WTC11 (cell line): ENCODE measurements around the gene UGT1A7. TPM values are rescaled to one million over a fixed set of nuclear protein-coding genes. Genes with fewer than 3 reads are reported as not detected.

ENCODE experiments used
- ATAC-seq: fragments of 200-7000 bp; cut with Tn5 transposase; 2 replicates; pipeline ENCODE4 v1.10.0; 2021; ENCODE audit warnings: mild to moderate bottlenecking, moderate library complexity
- CTCF ChIA-PET: fragments of 300-600 bp; sonication (Branson Sonifier 250); formaldehyde crosslinking; loops from one replicate; lab custom pipeline; 2021; ENCODE audit warnings: antibody characterized with exemption; lab: Charles Lee
- POLR2A ChIA-PET: fragments of 350-600 bp; sonication (Branson Sonifier 250); formaldehyde crosslinking; loops from one replicate; lab custom pipeline; 2021; ENCODE audit warnings: antibody characterized with exemption; lab: Charles Lee
- DNase-seq: peaks from one replicate; pipeline ENCODE4 v3.0.0; 2021; ENCODE audit warnings: low spot score
- H3K27ac Mint-ChIP-seq: 2 replicates; pipeline ENCODE4 v1.8.0; 2021; ENCODE audit warnings: mixed read lengths
- H3K27me3 Mint-ChIP-seq: 2 replicates; pipeline ENCODE4 v1.8.0; 2021; ENCODE audit warnings: low read depth, mild to moderate bottlenecking, moderate library complexity, mixed read lengths
- H3K36me3 Mint-ChIP-seq: 2 replicates; pipeline ENCODE4 v1.8.0; 2021; ENCODE audit warnings: mixed read lengths
- H3K4me1 Mint-ChIP-seq: 2 replicates; pipeline ENCODE4 v1.8.0; 2022; ENCODE audit warnings: mixed read lengths
- H3K4me3 Mint-ChIP-seq: 2 replicates; pipeline ENCODE4 v1.8.0; 2021; ENCODE audit warnings: mild to moderate bottlenecking, moderate library complexity, mixed read lengths
- H3K9me3 Mint-ChIP-seq: 2 replicates; pipeline ENCODE4 v1.8.0; 2021; ENCODE audit warnings: mixed read lengths
- CBFB ChIP-seq: sonication (generic); formaldehyde crosslinking; IDR thresholded peaks from 2 replicates; pipeline ENCODE4 v1.8.1; 2022; ENCODE audit warnings: mild to moderate bottlenecking, low read depth, missing genetic modification reagents
- ERG ChIP-seq: fragments of 250-450 bp; sonication (Bioruptor Pico); IDR thresholded peaks from 2 replicates; pipeline ENCODE4 v1.8.0; 2021; ENCODE audit warnings: mild to moderate bottlenecking
- GABPB1 ChIP-seq: sonication (generic); formaldehyde crosslinking; IDR thresholded peaks from 2 replicates; pipeline ENCODE4 v1.8.1; 2023; ENCODE audit warnings: mild to moderate bottlenecking, missing genetic modification reagents
- NFYB ChIP-seq: sonication (generic); formaldehyde crosslinking; conservative IDR thresholded peaks from 2 replicates; pipeline ENCODE4 v1.8.0; 2022; ENCODE audit warnings: low read depth, missing genetic modification reagents
- NR3C1 ChIP-seq: sonication (generic); formaldehyde crosslinking; conservative IDR thresholded peaks from 2 replicates; pipeline ENCODE4 v1.8.1; 2023; ENCODE audit warnings: low read depth, mild to moderate bottlenecking, missing genetic modification reagents
- OVOL2 ChIP-seq: fragments of 250-450 bp; sonication (Bioruptor Pico); IDR thresholded peaks from 2 replicates; pipeline ENCODE4 v1.9.0; 2021; ENCODE audit warnings: mild to moderate bottlenecking, borderline replicate concordance
- PRRX2 ChIP-seq: fragments of 250-450 bp; sonication (Bioruptor Pico); IDR thresholded peaks from 2 replicates; pipeline ENCODE4 v1.8.0; 2021; ENCODE audit warnings: mild to moderate bottlenecking
- RELA ChIP-seq: sonication (generic); formaldehyde crosslinking; IDR thresholded peaks from 2 replicates; pipeline ENCODE4 v1.8.1; 2022; ENCODE audit warnings: missing genetic modification reagents, mild to moderate bottlenecking, borderline replicate concordance
- SMAD3 ChIP-seq: sonication (generic); formaldehyde crosslinking; IDR thresholded peaks from 2 replicates; pipeline ENCODE4 v1.8.0; 2022; ENCODE audit warnings: missing genetic modification reagents, mild to moderate bottlenecking, borderline replicate concordance
- SOX15 ChIP-seq: fragments of 250-450 bp; sonication (Bioruptor Pico); IDR thresholded peaks from 2 replicates; pipeline ENCODE4 v1.9.0; 2021; ENCODE audit warnings: mild to moderate bottlenecking
- ZBTB21 ChIP-seq: sonication (generic); formaldehyde crosslinking; IDR thresholded peaks from 2 replicates; pipeline ENCODE4 v1.8.1; 2023; ENCODE audit warnings: mild to moderate bottlenecking, missing genetic modification reagents, borderline replicate concordance
- ZBTB43 ChIP-seq: sonication (generic); formaldehyde crosslinking; IDR thresholded peaks from 2 replicates; pipeline ENCODE4 v1.8.1; 2023; ENCODE audit warnings: mild to moderate bottlenecking, missing genetic modification reagents
- ZNF121 ChIP-seq: sonication (generic); formaldehyde crosslinking; IDR thresholded peaks from 2 replicates; pipeline ENCODE4 v1.8.0; 2023; ENCODE audit warnings: missing genetic modification reagents
- ZNF232 ChIP-seq: sonication (generic); formaldehyde crosslinking; IDR thresholded peaks from 2 replicates; pipeline ENCODE4 v1.8.0; 2022; ENCODE audit warnings: mild to moderate bottlenecking, missing genetic modification reagents
- ZNF423 ChIP-seq: fragments of 250-450 bp; sonication (Bioruptor Pico); IDR thresholded peaks from 2 replicates; pipeline ENCODE4 v2.1.2; 2022; ENCODE audit warnings: mild to moderate bottlenecking, moderate library complexity
- total RNA-seq: library from RNA; stranded (reverse); gene quantifications from 3 replicates; pipeline ENCODE4 v1.2.3, GENCODE V29; 2021
- TF ChIP-seq, protein P1 (sequence below): sonication (generic); formaldehyde crosslinking; conservative IDR thresholded peaks from 2 replicates; pipeline ENCODE4 v1.8.1; 2023; ENCODE audit warnings: mild to moderate bottlenecking, low read depth, missing genetic modification reagents, moderate library complexity
- TF ChIP-seq, protein P2 (sequence below): fragments of 250-450 bp; sonication (Bioruptor Pico); IDR thresholded peaks from 2 replicates; pipeline ENCODE4 v1.9.0; 2021; ENCODE audit warnings: mild to moderate bottlenecking
- TF ChIP-seq, protein P3 (sequence below): sonication (generic); formaldehyde crosslinking; IDR thresholded peaks from 2 replicates; pipeline ENCODE4 v1.8.0; 2023; ENCODE audit warnings: missing genetic modification reagents
- TF ChIP-seq, protein P4 (sequence below): sonication (generic); formaldehyde crosslinking; IDR thresholded peaks from 2 replicates; pipeline ENCODE4 v1.8.1; 2022; ENCODE audit warnings: low read depth, mild to moderate bottlenecking, moderate library complexity, missing genetic modification reagents, borderline replicate concordance

The UGT1A7 gene
- total RNA-seq, 1 experiment from 2014 or later: not detected

GRCh38 chr2:233674314-233674713, 7.4 kb upstream of the UGT1A7 start:
- Mint-ChIP-seq H3K4me1 (peaks cover 7% of the 10 kb centered on the region), H3K27ac (no peak overlapping the region), H3K27me3 (peaks cover 5% of the 10 kb centered on the region; the same call in 1 of the 2 replicates), H3K36me3 (no peaks in the 10 kb centered on the region), H3K9me3 (no peaks in the 10 kb centered on the region), H3K4me3 (no peak overlapping the region)
- POLR2A ChIA-PET: no interaction called here
- DNase-seq (no peak), ATAC-seq (no peak)
- TF ChIP-seq PRRX2 (CRISPR knock-in tag): no peak
- TF ChIP-seq, protein P1, sequence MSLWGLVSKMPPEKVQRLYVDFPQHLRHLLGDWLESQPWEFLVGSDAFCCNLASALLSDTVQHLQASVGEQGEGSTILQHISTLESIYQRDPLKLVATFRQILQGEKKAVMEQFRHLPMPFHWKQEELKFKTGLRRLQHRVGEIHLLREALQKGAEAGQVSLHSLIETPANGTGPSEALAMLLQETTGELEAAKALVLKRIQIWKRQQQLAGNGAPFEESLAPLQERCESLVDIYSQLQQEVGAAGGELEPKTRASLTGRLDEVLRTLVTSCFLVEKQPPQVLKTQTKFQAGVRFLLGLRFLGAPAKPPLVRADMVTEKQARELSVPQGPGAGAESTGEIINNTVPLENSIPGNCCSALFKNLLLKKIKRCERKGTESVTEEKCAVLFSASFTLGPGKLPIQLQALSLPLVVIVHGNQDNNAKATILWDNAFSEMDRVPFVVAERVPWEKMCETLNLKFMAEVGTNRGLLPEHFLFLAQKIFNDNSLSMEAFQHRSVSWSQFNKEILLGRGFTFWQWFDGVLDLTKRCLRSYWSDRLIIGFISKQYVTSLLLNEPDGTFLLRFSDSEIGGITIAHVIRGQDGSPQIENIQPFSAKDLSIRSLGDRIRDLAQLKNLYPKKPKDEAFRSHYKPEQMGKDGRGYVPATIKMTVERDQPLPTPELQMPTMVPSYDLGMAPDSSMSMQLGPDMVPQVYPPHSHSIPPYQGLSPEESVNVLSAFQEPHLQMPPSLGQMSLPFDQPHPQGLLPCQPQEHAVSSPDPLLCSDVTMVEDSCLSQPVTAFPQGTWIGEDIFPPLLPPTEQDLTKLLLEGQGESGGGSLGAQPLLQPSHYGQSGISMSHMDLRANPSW (CRISPR knock-in tag): no peak
- no peak for TF ChIP-seq ERG
- TF ChIP-seq SMAD3 (CRISPR knock-in tag): no peak
- no peak for TF ChIP-seq CBFB
- TF ChIP-seq OVOL2 (CRISPR knock-in tag): no peak
- no peak for TF ChIP-seq NR3C1
- TF ChIP-seq RELA (CRISPR knock-in tag): no peak
- no peak for TF ChIP-seq ZNF121 (CRISPR knock-in tag)
- TF ChIP-seq, protein P2, sequence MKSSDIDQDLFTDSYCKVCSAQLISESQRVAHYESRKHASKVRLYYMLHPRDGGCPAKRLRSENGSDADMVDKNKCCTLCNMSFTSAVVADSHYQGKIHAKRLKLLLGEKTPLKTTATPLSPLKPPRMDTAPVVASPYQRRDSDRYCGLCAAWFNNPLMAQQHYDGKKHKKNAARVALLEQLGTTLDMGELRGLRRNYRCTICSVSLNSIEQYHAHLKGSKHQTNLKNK (CRISPR knock-in tag): no peak
- no peak for TF ChIP-seq GABPB1 (CRISPR knock-in tag)
- no peak for TF ChIP-seq SOX15 (CRISPR knock-in tag)
- TF ChIP-seq, protein P3, sequence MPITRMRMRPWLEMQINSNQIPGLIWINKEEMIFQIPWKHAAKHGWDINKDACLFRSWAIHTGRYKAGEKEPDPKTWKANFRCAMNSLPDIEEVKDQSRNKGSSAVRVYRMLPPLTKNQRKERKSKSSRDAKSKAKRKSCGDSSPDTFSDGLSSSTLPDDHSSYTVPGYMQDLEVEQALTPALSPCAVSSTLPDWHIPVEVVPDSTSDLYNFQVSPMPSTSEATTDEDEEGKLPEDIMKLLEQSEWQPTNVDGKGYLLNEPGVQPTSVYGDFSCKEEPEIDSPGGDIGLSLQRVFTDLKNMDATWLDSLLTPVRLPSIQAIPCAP (CRISPR knock-in tag): no peak
- CTCF ChIA-PET: no interaction called here

GRCh38 chr2:233674995-233675394, 6.7 kb upstream of the UGT1A7 start:
- H3K36me3 Mint-ChIP-seq: no peaks in the 10 kb centered on the region
- CTCF ChIA-PET: no interaction called here
- H3K4me1 Mint-ChIP-seq: peaks cover 7% of the 10 kb centered on the region
- peak; percentile 63 for ATAC-seq
- peaks cover 11% of the 10 kb centered on the region; the same call in 1 of the 2 replicates for H3K27me3 Mint-ChIP-seq
- no peak for TF ChIP-seq ZBTB43
- TF ChIP-seq ZBTB21 (CRISPR knock-in tag): no peak
- TF ChIP-seq NFYB (CRISPR knock-in tag): no peak
- TF ChIP-seq, protein P4, sequence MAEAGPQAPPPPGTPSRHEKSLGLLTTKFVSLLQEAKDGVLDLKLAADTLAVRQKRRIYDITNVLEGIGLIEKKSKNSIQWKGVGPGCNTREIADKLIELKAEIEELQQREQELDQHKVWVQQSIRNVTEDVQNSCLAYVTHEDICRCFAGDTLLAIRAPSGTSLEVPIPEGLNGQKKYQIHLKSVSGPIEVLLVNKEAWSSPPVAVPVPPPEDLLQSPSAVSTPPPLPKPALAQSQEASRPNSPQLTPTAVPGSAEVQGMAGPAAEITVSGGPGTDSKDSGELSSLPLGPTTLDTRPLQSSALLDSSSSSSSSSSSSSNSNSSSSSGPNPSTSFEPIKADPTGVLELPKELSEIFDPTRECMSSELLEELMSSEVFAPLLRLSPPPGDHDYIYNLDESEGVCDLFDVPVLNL (CRISPR knock-in tag): no peak
- TF ChIP-seq ZNF232 (CRISPR knock-in tag): no peak
- no peak for TF ChIP-seq ZNF423 (CRISPR knock-in tag)
- TF ChIP-seq, all 79 proteins: peak for 0
- H3K27ac Mint-ChIP-seq: no peak overlapping the region
- POLR2A ChIA-PET: no interaction called here
- no peak for DNase-seq
- H3K9me3 Mint-ChIP-seq: no peaks in the 10 kb centered on the region
- H3K4me3 Mint-ChIP-seq: no peak overlapping the region
